ENCODE results near the gene STAT5A.

- TF ChIP-seq POLR2AphosphoS5 (IDR thresholded peaks at IDR 0.05; ENCODE audit: low read depth, low read length), result no peak
- TF ChIP-seq REST (IDR thresholded peaks at IDR 0.05; ENCODE audit: insufficient read depth in 1 of 2, low read depth in 2 of 2, low read length in 2 of 2), result no peak
- TF ChIP-seq TAF1 (IDR thresholded peaks at IDR 0.05; ENCODE audit: borderline replicate concordance, insufficient read depth, low read length), result no peak
- no peak for TF ChIP-seq SIN3A (IDR thresholded peaks at IDR 0.05; ENCODE audit: borderline replicate concordance, insufficient read depth, low read length)
- TF ChIP-seq FOXP2 (optimal IDR thresholded peaks at IDR 0.05; ENCODE audit: borderline replicate concordance, extremely low read depth, extremely low read length, insufficient read depth), result no peak
Observed at GRCh38 chr17:42301022-42301421, 12.7 kb downstream of the STAT5A start.

All from PFSK-1 (cell line).